ENCODE measurements around the gene C10orf120.

DNA sequence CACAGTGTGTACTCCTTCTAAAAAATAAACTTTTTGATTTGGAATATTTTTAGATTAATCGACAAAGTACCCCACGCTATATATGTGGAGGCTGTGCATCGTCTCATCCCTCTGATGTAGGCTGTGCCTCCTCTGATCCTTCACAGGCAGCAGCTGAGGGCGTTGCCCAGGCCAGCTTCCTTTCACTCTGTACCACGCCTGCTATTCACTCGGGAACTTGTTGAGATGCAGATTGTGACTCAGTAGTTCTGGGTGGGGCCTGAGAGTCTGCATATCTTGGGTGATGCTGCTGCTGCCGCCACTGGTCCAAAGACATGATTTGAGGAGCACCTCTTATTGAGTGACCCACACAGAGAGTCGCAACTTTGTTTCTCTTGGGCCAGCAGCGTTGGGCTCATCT lies 7.9 kb upstream of the C10orf120 start:
- no peak for TF ChIP-seq EZH2 (IDR thresholded peaks at IDR 0.05; ENCODE audit: insufficient read depth, poor library complexity, severe bottlenecking)
- TF ChIP-seq EZH2phosphoT487 (IDR thresholded peaks at IDR 0.05; ENCODE audit: insufficient read depth, low read depth): no peak
